K562 (cell line): ENCODE measurements around the gene XBP1. TPM values are rescaled to one million over a fixed set of nuclear protein-coding genes. Genes with fewer than 3 reads are reported as not detected.

ENCODE experiments used
- GABPB1 ChIP-seq: sonication (generic); formaldehyde crosslinking; IDR thresholded peaks from 2 replicates; pipeline ENCODE4 v1.8.0; 2022; ENCODE audit warnings: mild to moderate bottlenecking, missing genetic modification reagents
- HCFC1 ChIP-seq: IDR thresholded peaks from 2 replicates; pipeline ENCODE4 v1.6.1; 2012; ENCODE audit warnings: low read depth, low read length, improper control_type of control experiment
- HNRNPH1 ChIP-seq: fragments of 200-400 bp; formaldehyde crosslinking; optimal IDR thresholded peaks from 2 replicates; pipeline ENCODE3; 2017; ENCODE audit warnings: low read depth, mild to moderate bottlenecking, low read length, moderate library complexity
- RBM14 ChIP-seq: fragments of 200-400 bp; formaldehyde crosslinking; IDR thresholded peaks from 2 replicates; pipeline ENCODE4 v1.6.1; 2018; ENCODE audit warnings: low read depth, mild to moderate bottlenecking, low read length, moderate library complexity, borderline replicate concordance; ENCODE audit not compliant: insufficient read depth
- SMARCC2 ChIP-seq: fragments of 450-650 bp; IDR thresholded peaks from 2 replicates; pipeline ENCODE4 v1.6.1; 2017; ENCODE audit warnings: antibody characterized with exemption, moderate library complexity, mild to moderate bottlenecking, low read depth
- polyA plus RNA-seq, 8 experiments: library from polyadenylated mRNA; depleted of rRNA in 4 of 8; stranded (reverse) in 5 of 8; unstranded in 3 of 8; fragments of >200 nt; fragmentation: Nextera tagmentation in 2 of 8; fragmentation: Illumina TruSeq in 1 of 8; extraction: Ambion mirVana in 2 of 8; extraction: Trizol in 1 of 8; gene quantifications; 2 replicates each; pipeline versions ENCODE4 v1.2.1 to v1.2.3, GENCODE V29; 2011 to 2014; ENCODE audit warnings: inconsistent platforms in 1 of 8, missing spikeins in 1 of 8
- total RNA-seq, 7 experiments: library from RNA; depleted of rRNA in 6 of 7; stranded (reverse); fragments of >200 nt in 6 of 7; fragmentation: Illumina TruSeq in 2 of 7; extraction: Trizol in 2 of 7; gene quantifications; 2 replicates each; pipeline versions ENCODE4 v1.2.1 to v1.2.3, GENCODE V29; 2011 to 2021; ENCODE audit warnings: low replicate concordance in 1 of 7
- TF ChIP-seq, protein P1 (sequence below): sonication (generic); formaldehyde crosslinking; IDR thresholded peaks from 2 replicates; pipeline ENCODE4 v1.8.0; 2022; ENCODE audit warnings: mild to moderate bottlenecking, low read depth, missing genetic modification reagents
- TF ChIP-seq, protein P2 (sequence below): sonication (generic); formaldehyde crosslinking; IDR thresholded peaks from 2 replicates; pipeline ENCODE4 v1.8.0; 2022; ENCODE audit warnings: mild to moderate bottlenecking, missing genetic modification reagents, borderline replicate concordance

The XBP1 gene
- total and polyA plus RNA-seq, 9 of the 15 experiments (the other 6 are each of a cell fraction or from before 2014, with no cell fraction given), result 25.0 to 218 (median 94.6) TPM

DNA sequence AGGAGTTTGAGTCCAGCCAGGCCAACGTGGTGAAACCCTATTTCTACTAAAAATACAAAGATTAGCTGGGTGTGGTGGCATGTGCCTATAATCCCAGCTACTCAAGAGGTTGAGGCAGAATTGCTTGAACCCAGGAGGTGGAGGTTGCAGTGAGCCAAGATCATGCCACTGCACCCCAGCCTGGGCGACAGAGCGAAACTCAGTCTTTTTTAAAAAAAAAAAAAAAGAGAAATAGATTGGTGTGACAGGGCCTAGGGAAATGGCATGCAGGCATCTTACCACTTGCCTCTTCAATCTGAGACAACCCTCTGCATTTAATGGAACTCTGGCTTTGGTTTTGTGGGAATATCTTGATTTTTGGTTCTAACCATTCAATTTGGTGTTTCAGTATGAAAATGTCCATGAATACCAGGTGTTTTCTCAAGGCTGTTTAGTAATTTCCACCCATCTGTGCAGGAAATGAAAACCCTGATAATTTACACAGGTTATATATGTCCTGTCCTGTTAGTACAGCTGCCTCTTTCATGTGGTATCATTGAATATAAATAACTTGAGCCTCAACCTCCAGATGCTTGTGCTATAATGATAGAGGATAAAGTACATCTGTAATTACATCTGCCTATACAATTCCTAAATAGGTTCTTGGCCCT, 8.4 kb downstream of the XBP1 start (continued):
- TF ChIP-seq GABPB1, result no peak
- TF ChIP-seq, protein P1, sequence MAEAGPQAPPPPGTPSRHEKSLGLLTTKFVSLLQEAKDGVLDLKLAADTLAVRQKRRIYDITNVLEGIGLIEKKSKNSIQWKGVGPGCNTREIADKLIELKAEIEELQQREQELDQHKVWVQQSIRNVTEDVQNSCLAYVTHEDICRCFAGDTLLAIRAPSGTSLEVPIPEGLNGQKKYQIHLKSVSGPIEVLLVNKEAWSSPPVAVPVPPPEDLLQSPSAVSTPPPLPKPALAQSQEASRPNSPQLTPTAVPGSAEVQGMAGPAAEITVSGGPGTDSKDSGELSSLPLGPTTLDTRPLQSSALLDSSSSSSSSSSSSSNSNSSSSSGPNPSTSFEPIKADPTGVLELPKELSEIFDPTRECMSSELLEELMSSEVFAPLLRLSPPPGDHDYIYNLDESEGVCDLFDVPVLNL (CRISPR knock-in tag), result no peak
- no peak for TF ChIP-seq RBM14
- TF ChIP-seq HCFC1, result no peak
- TF ChIP-seq HNRNPH1, result no peak
- TF ChIP-seq, protein P2, sequence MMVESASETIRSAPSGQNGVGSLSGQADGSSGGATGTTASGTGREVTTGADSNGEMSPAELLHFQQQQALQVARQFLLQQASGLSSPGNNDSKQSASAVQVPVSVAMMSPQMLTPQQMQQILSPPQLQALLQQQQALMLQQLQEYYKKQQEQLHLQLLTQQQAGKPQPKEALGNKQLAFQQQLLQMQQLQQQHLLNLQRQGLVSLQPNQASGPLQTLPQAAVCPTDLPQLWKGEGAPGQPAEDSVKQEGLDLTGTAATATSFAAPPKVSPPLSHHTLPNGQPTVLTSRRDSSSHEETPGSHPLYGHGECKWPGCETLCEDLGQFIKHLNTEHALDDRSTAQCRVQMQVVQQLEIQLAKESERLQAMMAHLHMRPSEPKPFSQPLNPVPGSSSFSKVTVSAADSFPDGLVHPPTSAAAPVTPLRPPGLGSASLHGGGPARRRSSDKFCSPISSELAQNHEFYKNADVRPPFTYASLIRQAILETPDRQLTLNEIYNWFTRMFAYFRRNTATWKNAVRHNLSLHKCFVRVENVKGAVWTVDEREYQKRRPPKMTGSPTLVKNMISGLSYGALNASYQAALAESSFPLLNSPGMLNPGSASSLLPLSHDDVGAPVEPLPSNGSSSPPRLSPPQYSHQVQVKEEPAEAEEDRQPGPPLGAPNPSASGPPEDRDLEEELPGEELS (CRISPR knock-in tag), result no peak
- TF ChIP-seq SMARCC2, result no peak
